SK-N-SH (cell line): Measurements from ENCODE around the gene C18orf32.

Source experiments
- CTCF ChIP-seq: fragments of 200-600 bp; sonication (generic); IDR thresholded peaks from 2 replicates; pipeline ENCODE4 v1.6.1; 2017; ENCODE audit warnings: antibody characterized with exemption, mild to moderate bottlenecking, moderate library complexity
- FOXM1 ChIP-seq: IDR thresholded peaks from 2 replicates; pipeline ENCODE4 v1.4.0; 2012; ENCODE audit warnings: low read depth, mild to moderate bottlenecking
- JUND ChIP-seq: IDR thresholded peaks from 2 replicates; pipeline ENCODE4 v1.4.0; 2012
- NRF1 ChIP-seq: IDR thresholded peaks from 2 replicates; pipeline ENCODE4 v1.6.1; 2012; ENCODE audit warnings: low read depth, mild to moderate bottlenecking, low read length
- POLR2AphosphoS5 ChIP-seq: IDR thresholded peaks from 2 replicates; pipeline ENCODE4 v1.6.1; 2012; ENCODE audit warnings: low read depth, low read length
- REST ChIP-seq: IDR thresholded peaks from 2 replicates; pipeline ENCODE4 v1.6.1; 2012; ENCODE audit warnings: mild to moderate bottlenecking, low read depth, low read length, moderate library complexity
- TAF1 ChIP-seq: IDR thresholded peaks from 2 replicates; pipeline ENCODE4 v1.6.1; 2012; ENCODE audit warnings: low read depth, mild to moderate bottlenecking, low read length, moderate library complexity, borderline replicate concordance
- TCF12 ChIP-seq: IDR thresholded peaks from 2 replicates; pipeline ENCODE4 v1.4.0; 2012

GRCh38 chr18:49481907-49482306 is 5.1 kb downstream of the C18orf32 start:
- no peak for TF ChIP-seq CTCF
- no peak for TF ChIP-seq POLR2AphosphoS5
- no peak for TF ChIP-seq TAF1
- TF ChIP-seq FOXM1: no peak
- no peak for TF ChIP-seq TCF12
- TF ChIP-seq JUND: no peak
- no peak for TF ChIP-seq REST
- no peak for TF ChIP-seq NRF1
